Islet precursor cell (in vitro differentiated cells): ENCODE measurements around the gene ITIH1.
"Not testable (repeated sequence)": the region's sequence is repeated elsewhere in the genome, so short reads cannot be mapped to it uniquely, and the experiment has no call there.

Experiments used
- DNase-seq: peaks from one replicate; pipeline ENCODE4 v3.0.0-alpha.2; 2018

The ITIH1 gene, protein sequence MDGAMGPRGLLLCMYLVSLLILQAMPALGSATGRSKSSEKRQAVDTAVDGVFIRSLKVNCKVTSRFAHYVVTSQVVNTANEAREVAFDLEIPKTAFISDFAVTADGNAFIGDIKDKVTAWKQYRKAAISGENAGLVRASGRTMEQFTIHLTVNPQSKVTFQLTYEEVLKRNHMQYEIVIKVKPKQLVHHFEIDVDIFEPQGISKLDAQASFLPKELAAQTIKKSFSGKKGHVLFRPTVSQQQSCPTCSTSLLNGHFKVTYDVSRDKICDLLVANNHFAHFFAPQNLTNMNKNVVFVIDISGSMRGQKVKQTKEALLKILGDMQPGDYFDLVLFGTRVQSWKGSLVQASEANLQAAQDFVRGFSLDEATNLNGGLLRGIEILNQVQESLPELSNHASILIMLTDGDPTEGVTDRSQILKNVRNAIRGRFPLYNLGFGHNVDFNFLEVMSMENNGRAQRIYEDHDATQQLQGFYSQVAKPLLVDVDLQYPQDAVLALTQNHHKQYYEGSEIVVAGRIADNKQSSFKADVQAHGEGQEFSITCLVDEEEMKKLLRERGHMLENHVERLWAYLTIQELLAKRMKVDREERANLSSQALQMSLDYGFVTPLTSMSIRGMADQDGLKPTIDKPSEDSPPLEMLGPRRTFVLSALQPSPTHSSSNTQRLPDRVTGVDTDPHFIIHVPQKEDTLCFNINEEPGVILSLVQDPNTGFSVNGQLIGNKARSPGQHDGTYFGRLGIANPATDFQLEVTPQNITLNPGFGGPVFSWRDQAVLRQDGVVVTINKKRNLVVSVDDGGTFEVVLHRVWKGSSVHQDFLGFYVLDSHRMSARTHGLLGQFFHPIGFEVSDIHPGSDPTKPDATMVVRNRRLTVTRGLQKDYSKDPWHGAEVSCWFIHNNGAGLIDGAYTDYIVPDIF

DNA sequence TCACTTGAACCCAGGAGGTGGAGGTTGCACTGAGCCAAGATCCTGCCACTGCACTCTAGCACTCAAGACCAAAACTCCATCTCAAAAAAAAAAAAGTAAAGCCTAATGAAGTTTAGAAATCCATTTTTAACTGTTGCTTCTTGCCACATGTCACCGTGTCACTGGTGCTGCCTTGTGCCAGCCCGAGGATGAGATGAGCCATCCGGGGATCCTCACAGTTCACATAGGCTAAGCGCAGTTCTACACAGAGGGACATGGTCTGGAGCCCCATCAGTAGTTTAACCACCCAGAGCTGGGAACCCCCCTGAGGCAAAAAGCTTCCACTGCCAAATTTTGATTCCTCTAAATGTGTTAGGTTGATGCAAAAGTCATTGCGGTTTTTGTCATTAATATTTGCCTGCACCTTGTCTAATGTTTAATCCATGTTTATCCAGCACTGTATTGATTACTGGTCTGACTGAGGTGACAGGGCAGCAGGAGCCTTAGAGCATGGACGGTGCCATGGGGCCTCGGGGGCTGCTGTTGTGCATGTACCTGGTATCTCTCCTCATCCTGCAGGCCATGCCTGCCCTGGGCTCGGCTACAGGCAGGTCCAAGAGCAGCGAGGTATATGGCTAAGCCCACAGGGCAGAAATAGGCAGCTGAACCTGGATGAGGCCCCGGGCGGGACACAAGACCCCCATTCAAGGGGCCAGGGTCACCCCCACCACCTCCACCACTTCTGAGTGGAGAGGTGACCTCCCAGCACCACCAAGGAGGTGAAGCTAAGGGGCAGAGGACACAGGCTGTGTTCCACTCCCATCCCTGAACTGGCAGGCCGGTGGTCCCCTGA, at the start of gene ITIH1:
TSS of gene ITIH1 (plus strand) at position 473 of the 832 bp plus-strand sequence. CDS start at position 490, 17 bp downstream.
- DNase-seq: peak; percentile 41

GRCh38 chr3:52728753-52729152, 48.6 kb upstream of the ITIH1 start:
- not testable (repeated sequence) for DNase-seq

GRCh38 chr3:52730681-52731080, 46.7 kb upstream of the ITIH1 start:
- no peak for DNase-seq

DNA sequence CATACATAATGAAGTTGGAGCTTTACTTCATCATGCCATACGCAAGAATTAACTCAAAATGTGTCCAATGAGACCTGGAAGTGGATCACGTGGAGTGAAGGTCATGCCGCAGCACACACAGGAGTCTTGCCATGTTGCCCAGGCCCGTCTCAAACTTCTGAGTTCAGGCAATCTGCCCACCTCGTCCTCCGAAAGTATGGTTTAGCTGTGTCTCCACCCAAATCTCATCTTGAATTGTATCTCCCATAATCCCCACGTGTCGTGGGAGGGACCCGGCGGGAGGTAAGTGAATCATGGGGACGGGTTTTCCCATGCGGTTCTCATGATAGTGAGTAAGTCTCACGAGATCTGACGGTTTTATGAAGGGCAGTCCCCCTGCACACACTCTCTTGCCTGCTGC, 45.8 kb upstream of the ITIH1 start:
- no peak for DNase-seq

- DNase-seq: no peak
Observed at GRCh38 chr3:52733256-52733891, 44.0 kb upstream of the ITIH1 start.

- DNase-seq: no peak
Observed at GRCh38 chr3:52739730-52740129, 37.7 kb upstream of the ITIH1 start.

- DNase-seq: no peak
Observed at GRCh38 chr3:52742418-52743041, 34.9 kb upstream of the ITIH1 start.

GRCh38 chr3:52743152-52743551, 34.2 kb upstream of the ITIH1 start:
- no peak for DNase-seq

GRCh38 chr3:52743721-52744120, 33.7 kb upstream of the ITIH1 start:
- no peak for DNase-seq

GRCh38 chr3:52752045-52752660, 25.2 kb upstream of the ITIH1 start:
- no peak for DNase-seq

DNA sequence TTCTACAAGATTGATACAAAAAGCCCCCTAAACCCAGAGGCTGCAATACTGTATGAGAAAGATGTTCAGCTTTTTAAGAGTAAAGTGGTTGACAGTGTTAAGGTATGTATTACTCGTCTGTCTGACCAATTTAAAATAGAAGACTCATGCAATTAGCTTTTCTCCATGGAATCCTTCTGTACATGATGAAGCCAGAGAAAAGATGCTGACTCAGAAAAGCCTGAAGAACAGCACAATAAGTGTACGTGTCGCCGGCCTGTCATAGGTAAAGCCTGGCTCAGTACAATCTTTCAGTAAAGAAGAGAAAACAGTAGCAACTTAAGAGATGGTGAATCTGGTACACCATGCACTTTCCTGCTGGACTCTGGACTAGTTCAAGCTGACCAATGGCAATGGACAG, 23.0 kb upstream of the ITIH1 start:
- DNase-seq: no peak

DNA sequence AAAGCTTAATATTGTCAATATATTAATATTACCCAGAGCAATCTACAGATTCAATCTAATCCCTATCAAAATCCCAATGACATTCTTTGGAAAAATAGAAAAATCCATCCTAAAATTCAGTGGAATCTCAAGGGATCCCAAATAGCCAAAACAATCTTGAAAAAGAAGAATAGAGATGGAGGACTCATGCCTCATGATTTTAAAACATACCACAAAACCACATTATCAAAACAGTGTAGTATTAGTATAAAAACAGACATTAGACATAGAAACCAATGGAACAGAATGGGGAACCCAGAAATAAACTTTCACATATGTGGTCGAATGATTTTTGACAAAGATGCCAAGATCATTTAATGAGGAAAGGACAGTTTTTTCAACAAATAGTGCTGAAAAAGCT, 21.3 kb upstream of the ITIH1 start:
- no peak for DNase-seq

GRCh38 chr3:52763466-52763865, 13.9 kb upstream of the ITIH1 start:
- DNase-seq: no peak

GRCh38 chr3:52769786-52770455, 7.5 kb upstream of the ITIH1 start:
- no peak for DNase-seq

DNA sequence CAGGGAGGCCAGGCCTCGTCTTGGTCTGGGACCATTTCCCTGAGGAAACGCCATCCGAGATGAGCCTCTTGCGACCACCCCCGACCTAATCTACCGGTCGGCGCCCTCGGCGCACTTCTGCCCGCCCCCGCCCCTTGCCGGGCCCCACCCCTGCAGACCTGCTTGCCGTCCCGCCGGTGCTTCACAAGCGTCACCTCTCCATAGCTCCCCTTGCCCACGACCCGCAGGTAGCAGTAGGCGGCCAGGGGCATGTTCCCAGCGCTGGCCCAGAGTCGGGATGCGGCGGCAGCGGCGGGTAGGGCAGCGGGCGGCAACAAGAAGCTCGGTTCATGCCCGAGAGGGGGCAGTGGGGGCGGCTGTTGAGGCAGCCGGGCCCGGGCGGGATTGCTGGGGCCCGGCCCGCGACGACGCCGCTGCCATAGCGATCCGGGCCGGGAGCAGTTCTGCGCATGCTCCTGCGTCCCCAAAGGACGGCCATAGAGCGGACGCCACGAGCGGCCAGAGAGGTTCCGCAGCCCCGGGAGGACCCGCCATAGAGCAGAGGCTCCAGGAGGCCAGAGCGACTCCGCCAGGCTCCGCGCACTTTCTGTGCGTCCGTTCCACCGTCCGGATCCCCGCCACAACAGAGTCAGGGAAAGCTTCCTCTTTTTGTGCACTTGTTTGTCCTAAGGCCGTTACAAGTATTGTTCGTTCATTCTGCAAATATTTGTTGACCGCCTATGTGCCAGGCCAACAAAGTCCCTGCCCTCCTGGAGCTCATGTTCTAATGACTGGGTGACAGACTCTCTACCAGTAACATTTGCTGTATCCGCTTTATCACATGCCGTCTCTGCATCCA, 6.7 kb upstream of the ITIH1 start, which contains the start of gene NEK4:
TSS of gene NEK4 (minus strand) at position 445 of the 838 bp plus-strand sequence. CDS start at position 251, 194 bp downstream.
- peak; percentile 96 for DNase-seq

DNA sequence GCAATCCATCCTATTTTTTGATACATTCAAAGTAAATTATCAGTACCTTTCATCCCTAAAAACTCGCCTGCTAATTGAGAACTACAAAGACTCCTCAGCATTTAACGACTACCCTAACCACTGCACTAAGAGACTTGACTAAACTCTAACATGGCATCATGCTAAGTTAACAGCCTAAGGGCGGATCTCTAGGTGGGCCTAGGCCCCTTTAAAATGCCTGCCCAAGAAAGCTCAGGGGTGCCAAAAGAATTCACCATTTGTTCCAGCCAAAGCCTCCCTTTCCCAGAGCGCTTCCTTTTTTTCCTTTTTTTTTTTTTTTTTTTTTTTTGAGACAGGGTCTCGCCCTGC, 6.1 kb upstream of the ITIH1 start:
- no peak for DNase-seq

- DNase-seq: no peak
Observed at GRCh38 chr3:52771702-52772101, 5.7 kb upstream of the ITIH1 start.

GRCh38 chr3:52773361-52774065, 3.9 kb upstream of the ITIH1 start:
- DNase-seq: no peak

DNA sequence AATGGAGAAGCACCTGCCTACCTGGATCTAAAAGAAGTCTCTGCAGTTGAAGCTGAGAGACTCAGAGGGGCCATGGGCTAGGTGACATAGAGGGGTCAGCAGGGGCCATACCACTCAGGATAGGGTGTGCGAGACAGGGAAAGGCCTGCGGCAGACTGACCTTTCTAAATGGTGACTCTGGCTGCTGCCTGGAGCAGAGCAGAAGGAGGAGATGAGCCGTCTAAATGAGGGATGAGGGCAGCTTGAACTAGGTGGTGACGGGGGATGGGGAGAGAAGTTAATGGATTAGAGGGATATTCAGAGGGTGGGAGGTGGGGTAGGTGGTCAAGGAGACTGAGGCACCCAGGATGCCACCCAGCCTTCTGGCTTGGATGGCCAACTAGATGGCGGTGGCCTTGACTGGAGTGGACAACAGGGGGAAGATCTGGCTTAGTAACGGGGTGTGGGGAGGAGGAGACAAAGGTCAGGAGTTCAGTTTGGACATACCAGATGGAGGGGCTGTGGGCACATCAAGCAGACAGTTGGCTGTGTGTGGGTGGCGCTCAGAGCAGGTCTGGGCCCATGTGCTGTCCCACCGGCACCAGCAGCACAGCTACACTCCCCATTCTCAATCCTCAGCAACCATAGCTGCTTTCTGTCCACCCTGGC, 3.2 kb upstream of the ITIH1 start:
- DNase-seq: no peak
